Adrenal gland (tissue), 5 donors: ENCODE data around the gene ZBTB4.

ENCODE experiments used
- CTCF ChIP-seq, 6 experiments: fragments of 450-650 bp in 4 of 6; fragments of 200-600 bp in 2 of 6; sonication (generic) in 1 of 6; IDR thresholded peaks; 1 replicate in 5 of 6; 2 replicates in 1 of 6; pipeline versions ENCODE4 v1.5.1 to v1.8.0; 2016 to 2021; ENCODE audit warnings: antibody characterized with exemption in 6 of 6, mild to moderate bottlenecking in 2 of 6, moderate library complexity in 1 of 6
- POLR2A ChIP-seq, 2 donors: fragments of 450-650 bp; IDR thresholded peaks; one replicate each; pipeline ENCODE4 v1.6.1; 2017; ENCODE audit warnings: antibody characterized with exemption in 2 of 2, mild to moderate bottlenecking in 2 of 2, moderate library complexity in 1 of 2
- donor health status: DM: no; HTN: no; CAD: no.

GRCh38 chr17:7468804-7469389, 10.5 kb downstream of the ZBTB4 start:
- TF ChIP-seq POLR2A (IDR thresholded peaks at IDR 0.05) (no peak), CTCF (IDR thresholded peaks at IDR 0.05) (no peak)
